ENCODE results near the gene IFIT2. TPM values are rescaled to one million over a fixed set of nuclear protein-coding genes. Genes with fewer than 3 reads are reported as not detected.
A peak's percentile ranks its signal among the peaks of the same experiment; 100 is the strongest.

The IFIT2 gene
- total RNA-seq, 4 donors from 2014 or later = 0.41 to 2.1 (median 0.78) TPM

- TF ChIP-seq POLR2A (IDR thresholded peaks at IDR 0.05) = no peak
- TF ChIP-seq CTCF (IDR thresholded peaks at IDR 0.05 in 4 of 5, conservative IDR thresholded peaks at IDR 0.05 in 1 of 5) = no peak
- no peak for ATAC-seq
- intact Hi-C loops (cut with DNase I; ENCODE audit: low total_unique reads) = loop anchor here (2.0 to 5.0 kb wide), 3 partner anchors 40 to 350 kb away; partner anchors contain the start of genes IFIT1 and PANK1
- H3K27ac ChIP-seq = peak overlapping the region in 2 of 4 donors; percentile 90 to 92
- H3K4me3 ChIP-seq = no peak overlapping the region
- DNase-seq = no peak
- H3K27me3 ChIP-seq = no peaks in the 10 kb centered on the region
- H3K36me3 ChIP-seq = no peaks in the 10 kb centered on the region
- H3K9me3 ChIP-seq = no peaks in the 10 kb centered on the region
- peaks cover 37 to 46% of the 10 kb centered on the region in 2 donors for H3K4me1 ChIP-seq
- in situ Hi-C loops (cut with MboI; ENCODE audit: low sequenced_read_pairs in 4 of 4) = loop anchor here in 1 of 4 donors (25.0 kb wide), 1 partner anchor 90 kb away; the partner anchor contains the start of genes IFIT1 and IFIT1B
Observed at GRCh38 chr10:89297791-89298190, 4.1 kb upstream of the IFIT2 start.

GRCh38 chr10:89299031-89299430, 2.8 kb upstream of the IFIT2 start:
- peaks cover 47 to 58% of the 10 kb centered on the region in 2 donors for H3K4me1 ChIP-seq
- no peaks in the 10 kb centered on the region for H3K36me3 ChIP-seq
- H3K27ac ChIP-seq = no peak overlapping the region
- H3K9me3 ChIP-seq = no peaks in the 10 kb centered on the region
- ATAC-seq (no peak), DNase-seq (no peak)
- H3K4me3 ChIP-seq = no peak overlapping the region
- in situ Hi-C loops (cut with MboI; ENCODE audit: low sequenced_read_pairs in 4 of 4) (loop anchor here in 1 of 4 donors (25.0 kb wide), 1 partner anchor 88 kb away; the partner anchor contains the start of genes IFIT1 and IFIT1B), intact Hi-C loops (cut with DNase I; ENCODE audit: low total_unique reads) (loop anchor here (5.0 kb wide), 2 partner anchors 38 to 348 kb away; partner anchors contain the start of gene PANK1)
- TF ChIP-seq CTCF (IDR thresholded peaks at IDR 0.05 in 4 of 5, conservative IDR thresholded peaks at IDR 0.05 in 1 of 5) (no peak), POLR2A (IDR thresholded peaks at IDR 0.05) (no peak)
- H3K27me3 ChIP-seq = no peaks in the 10 kb centered on the region

GRCh38 chr10:89301232-89301631, 614 bp upstream of the IFIT2 start:
- intact Hi-C loops (cut with DNase I; ENCODE audit: low total_unique reads) = no loop called here
- no peak for TF ChIP-seq POLR2A (IDR thresholded peaks at IDR 0.05)
- TF ChIP-seq CTCF (IDR thresholded peaks at IDR 0.05 in 4 of 5, conservative IDR thresholded peaks at IDR 0.05 in 1 of 5) = no peak
- Histone ChIP-seq H3K36me3 (no peaks in the 10 kb centered on the region), H3K9me3 (no peaks in the 10 kb centered on the region), H3K27me3 (no peaks in the 10 kb centered on the region), H3K4me3 (peak overlapping the region; percentile 46 to 66 (median 54)), H3K27ac (peak overlapping the region; percentile 82 to 89 (median 85)), H3K4me1 (peaks cover 32 to 37% of the 10 kb centered on the region in 2 donors)
- in situ Hi-C loops (cut with MboI; ENCODE audit: low sequenced_read_pairs in 4 of 4) = no loop called here
- DNase-seq = no peak
- peak; percentile 26 for ATAC-seq

GRCh38 chr10:89302625-89303024, 779 bp downstream of the IFIT2 start:
- ATAC-seq (no peak), DNase-seq (no peak)
- Histone ChIP-seq H3K27ac (peak overlapping the region; percentile 82 to 89 (median 85)), H3K4me1 (peaks cover 23 to 28% of the 10 kb centered on the region in 2 donors), H3K9me3 (no peaks in the 10 kb centered on the region), H3K27me3 (no peaks in the 10 kb centered on the region), H3K36me3 (no peaks in the 10 kb centered on the region), H3K4me3 (peak overlapping the region; percentile 46 to 66 (median 54))
- no peak for TF ChIP-seq POLR2A (IDR thresholded peaks at IDR 0.05)
- TF ChIP-seq CTCF (IDR thresholded peaks at IDR 0.05 in 4 of 5, conservative IDR thresholded peaks at IDR 0.05 in 1 of 5) = no peak
- intact Hi-C loops (cut with DNase I; ENCODE audit: low total_unique reads) (no loop called here), in situ Hi-C loops (cut with MboI; ENCODE audit: low sequenced_read_pairs in 4 of 4) (no loop called here)

Measured in gastrocnemius medialis (tissue), 4 donors.